ENCODE measurements around the gene TOB1. TPM values are rescaled to one million over a fixed set of nuclear protein-coding genes. Genes with fewer than 3 reads are reported as not detected.

TOB1 gene
- total and polyA plus RNA-seq, 2 donors (not counting 1 experiment from before 2014, with no cell fraction given): 22.0 to 40.5 TPM

- Histone ChIP-seq H3K9me3 (ENCODE audit: control insufficient read depth, insufficient read depth, low read depth, low read length) (no peaks in the 10 kb centered on the region), H3K27ac (ENCODE audit: insufficient read depth, low read length) (no peak overlapping the region), H3K9ac (ENCODE audit: insufficient read depth, low read length) (no peak overlapping the region), H3K4me1 (ENCODE audit: control insufficient read depth, extremely low read depth, insufficient read depth, low read length) (no peaks in the 10 kb centered on the region), H3K4me2 (ENCODE audit: extremely low read depth, insufficient read depth, low read length) (no peak overlapping the region), H3K79me2 (ENCODE audit: control insufficient read depth, insufficient read depth, low read length) (no peaks in the 10 kb centered on the region), H3K4me3 (replicated peaks in 1 of 4; ENCODE audit: control extremely low read depth in 1 of 4, insufficient read depth in 1 of 4, low read depth in 3 of 4, low read length in 4 of 4) (no peak overlapping the region), H4K20me1 (ENCODE audit: control insufficient read depth, extremely low read depth, insufficient read depth, low read length) (no peaks in the 10 kb centered on the region), H2AFZ (ENCODE audit: low read length) (no peak overlapping the region), H3K27me3 (ENCODE audit: control insufficient read depth, insufficient read depth, low read length) (peaks cover 5% of the 10 kb centered on the region), H3K36me3 (ENCODE audit: control insufficient read depth, insufficient read depth, low read length) (no peaks in the 10 kb centered on the region)
- DNase-seq (ENCODE audit: low read depth in 2 of 2): no peak
- TF ChIP-seq EZH2 (IDR thresholded peaks at IDR 0.05; ENCODE audit: low read length, missing control alignments) (no peak), CTCF (conservative IDR thresholded peaks at IDR 0.05 in 1 of 2, IDR thresholded peaks at IDR 0.05 in 1 of 2; ENCODE audit: low read depth in 1 of 2, low read length in 2 of 2) (no peak)
These were observed 24.7 kb upstream of the TOB1 start for GRCh38 chr17:50890675-50891516.

- TF ChIP-seq CTCF (conservative IDR thresholded peaks at IDR 0.05 in 1 of 2, IDR thresholded peaks at IDR 0.05 in 1 of 2; ENCODE audit: low read depth in 1 of 2, low read length in 2 of 2): no peak
- no peaks in the 10 kb centered on the region for H3K4me1 ChIP-seq (ENCODE audit: control insufficient read depth, extremely low read depth, insufficient read depth, low read length)
- no peak overlapping the region for H3K27ac ChIP-seq (ENCODE audit: insufficient read depth, low read length)
- H3K9me3 ChIP-seq (ENCODE audit: control insufficient read depth, insufficient read depth, low read depth, low read length): no peaks in the 10 kb centered on the region
- no peaks in the 10 kb centered on the region for H3K79me2 ChIP-seq (ENCODE audit: control insufficient read depth, insufficient read depth, low read length)
- no peak for DNase-seq (ENCODE audit: low read depth in 2 of 2)
- no peak overlapping the region for H3K4me3 ChIP-seq (replicated peaks in 1 of 4; ENCODE audit: control extremely low read depth in 1 of 4, insufficient read depth in 1 of 4, low read depth in 3 of 4, low read length in 4 of 4)
- H3K27me3 ChIP-seq (ENCODE audit: control insufficient read depth, insufficient read depth, low read length): peaks cover 5% of the 10 kb centered on the region
- H3K36me3 ChIP-seq (ENCODE audit: control insufficient read depth, insufficient read depth, low read length): no peaks in the 10 kb centered on the region
- H3K4me2 ChIP-seq (ENCODE audit: extremely low read depth, insufficient read depth, low read length): no peak overlapping the region
- H4K20me1 ChIP-seq (ENCODE audit: control insufficient read depth, extremely low read depth, insufficient read depth, low read length): no peaks in the 10 kb centered on the region
- H2AFZ ChIP-seq (ENCODE audit: low read length): no peak overlapping the region
- no peak overlapping the region for H3K9ac ChIP-seq (ENCODE audit: insufficient read depth, low read length)
These were observed 23.5 kb upstream of the TOB1 start for GRCh38 chr17:50889528-50890118.

- no peaks in the 10 kb centered on the region for H3K9me3 ChIP-seq (ENCODE audit: control insufficient read depth, insufficient read depth, low read depth, low read length)
- no peak overlapping the region for H3K4me2 ChIP-seq (ENCODE audit: extremely low read depth, insufficient read depth, low read length)
- no peak overlapping the region for H3K9ac ChIP-seq (ENCODE audit: insufficient read depth, low read length)
- H3K4me1 ChIP-seq (ENCODE audit: control insufficient read depth, extremely low read depth, insufficient read depth, low read length): no peaks in the 10 kb centered on the region
- H4K20me1 ChIP-seq (ENCODE audit: control insufficient read depth, extremely low read depth, insufficient read depth, low read length): no peaks in the 10 kb centered on the region
- no peak overlapping the region for H3K4me3 ChIP-seq (replicated peaks in 1 of 4; ENCODE audit: control extremely low read depth in 1 of 4, insufficient read depth in 1 of 4, low read depth in 3 of 4, low read length in 4 of 4)
- no peaks in the 10 kb centered on the region for H3K79me2 ChIP-seq (ENCODE audit: control insufficient read depth, insufficient read depth, low read length)
- no peak for TF ChIP-seq EZH2 (IDR thresholded peaks at IDR 0.05; ENCODE audit: low read length, missing control alignments)
- TF ChIP-seq CTCF (conservative IDR thresholded peaks at IDR 0.05 in 1 of 2, IDR thresholded peaks at IDR 0.05 in 1 of 2; ENCODE audit: low read depth in 1 of 2, low read length in 2 of 2): no peak
- peaks cover 10% of the 10 kb centered on the region for H3K27me3 ChIP-seq (ENCODE audit: control insufficient read depth, insufficient read depth, low read length)
- no peak for DNase-seq (ENCODE audit: low read depth in 2 of 2)
- H3K27ac ChIP-seq (ENCODE audit: insufficient read depth, low read length): no peak overlapping the region
- H2AFZ ChIP-seq (ENCODE audit: low read length): no peak overlapping the region
- no peaks in the 10 kb centered on the region for H3K36me3 ChIP-seq (ENCODE audit: control insufficient read depth, insufficient read depth, low read length)
These were observed 21.6 kb upstream of the TOB1 start for GRCh38 chr17:50887705-50888245.

All from fibroblast of lung (primary cell).